Peyer's patch (tissue), 4 donors: ENCODE measurements around the gene TRIM61.
"Not testable (repeated sequence)": the region's sequence is repeated elsewhere in the genome, so short reads cannot be mapped to it uniquely, and the experiment has no call there.

Source experiments
- CTCF ChIP-seq, 6 experiments: fragments of 450-650 bp in 4 of 6; fragments of 200-600 bp in 2 of 6; sonication (generic) in 1 of 6; IDR thresholded peaks; one replicate each; pipeline ENCODE4 v1.5.1; 2017 to 2019; ENCODE audit warnings: antibody characterized with exemption in 6 of 6, mild to moderate bottlenecking in 3 of 6, moderate library complexity in 1 of 6
- POLR2A ChIP-seq, 2 donors: fragments of 450-650 bp; IDR thresholded peaks; one replicate each; pipeline ENCODE4 v1.5.1; 2017; ENCODE audit warnings: antibody characterized with exemption in 2 of 2, mild to moderate bottlenecking in 2 of 2, moderate library complexity in 2 of 2

DNA sequence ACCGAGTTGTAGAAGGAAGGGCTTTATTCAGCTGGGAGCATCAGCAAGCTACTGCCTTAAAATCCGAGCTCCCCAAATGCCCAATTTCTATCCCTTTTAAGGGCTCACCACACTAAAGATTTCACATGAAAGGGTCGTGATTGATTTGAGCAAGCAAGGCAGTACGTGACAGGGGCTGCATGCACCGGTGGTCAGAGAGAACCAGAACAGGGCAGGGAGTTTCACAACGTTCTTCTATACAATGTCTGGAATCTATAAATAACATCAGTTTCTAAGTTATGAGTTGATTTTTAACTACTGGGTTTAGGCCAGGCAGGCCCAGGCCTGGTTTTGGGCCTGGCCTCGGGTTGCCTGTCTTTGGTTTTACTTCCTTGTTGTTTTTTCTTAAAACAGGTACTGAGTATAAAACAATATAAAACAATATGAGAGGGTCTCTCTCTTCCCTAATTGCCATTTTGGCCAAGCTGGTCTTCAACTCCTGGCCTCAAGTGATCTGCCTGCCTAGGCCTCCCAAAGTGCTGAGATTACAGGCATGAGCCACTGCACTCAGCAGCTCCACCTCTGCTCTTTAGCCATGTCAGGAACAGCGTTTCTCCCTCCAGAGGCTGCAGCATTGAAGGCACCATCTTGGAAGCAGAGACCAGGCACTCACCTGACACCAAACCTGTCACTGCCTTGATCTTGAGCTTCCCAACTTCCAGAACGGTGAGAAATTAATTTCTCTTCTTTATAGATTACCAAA is 41.4 kb downstream of the TRIM61 start:
- not testable (repeated sequence) for TF ChIP-seq CTCF, POLR2A (IDR thresholded peaks at IDR 0.05)
